IPS-NIHi7 (cell line): Measurements from ENCODE around the gene RAMP3.
"Not testable (repeated sequence)": the region's sequence is repeated elsewhere in the genome, so short reads cannot be mapped to it uniquely, and the experiment has no call there.

Experiments used
- DNase-seq: peaks from one replicate; pipeline ENCODE4 v3.0.0; 2012; ENCODE audit warnings: mixed read lengths; ENCODE audit errors: extremely low spot score

RAMP3 gene

GRCh38 chr7:45157653-45158401, at the start of gene RAMP3:
RAMP3 (plus strand) TSS chr7:45157791; CDS start chr7:45157829, 38 bp downstream.
- peak; percentile 40 for DNase-seq

GRCh38 chr7:45108863-45109262, 48.7 kb upstream of the RAMP3 start:
- no peak for DNase-seq

- peak; percentile 97 for DNase-seq
Observed at GRCh38 chr7:45111298-45112223, 46.0 kb upstream of the RAMP3 start, which contains the start of gene TBRG4. TBRG4 (minus strand) TSS chr7:45111697; CDS start chr7:45109237, 2,460 bp downstream.

GRCh38 chr7:45112648-45113047, 44.9 kb upstream of the RAMP3 start:
- no peak for DNase-seq

GRCh38 chr7:45114257-45114656, 43.3 kb upstream of the RAMP3 start:
- not testable (repeated sequence) for DNase-seq

- no peak for DNase-seq
Observed at GRCh38 chr7:45114926-45115325, 42.7 kb upstream of the RAMP3 start.

- DNase-seq = no peak
Observed at GRCh38 chr7:45116048-45116447, 41.5 kb upstream of the RAMP3 start.

GRCh38 chr7:45117582-45117981, 40.0 kb upstream of the RAMP3 start:
- no peak for DNase-seq

GRCh38 chr7:45118292-45118691, 39.3 kb upstream of the RAMP3 start:
- no peak for DNase-seq

- DNase-seq = no peak
Observed at GRCh38 chr7:45118889-45119331, 38.7 kb upstream of the RAMP3 start.

- no peak for DNase-seq
Observed at GRCh38 chr7:45119550-45119949, 38.0 kb upstream of the RAMP3 start.

GRCh38 chr7:45122975-45123860, 34.4 kb upstream of the RAMP3 start:
- DNase-seq = no peak

- DNase-seq = peak; percentile 44
Observed at GRCh38 chr7:45123913-45124710, 33.5 kb upstream of the RAMP3 start.

GRCh38 chr7:45125193-45125904, 32.2 kb upstream of the RAMP3 start:
- DNase-seq = no peak

- no peak for DNase-seq
Observed at GRCh38 chr7:45126201-45126600, 31.4 kb upstream of the RAMP3 start.

- no peak for DNase-seq
Observed at GRCh38 chr7:45126920-45127319, 30.7 kb upstream of the RAMP3 start.

- no peak for DNase-seq
Observed at GRCh38 chr7:45129181-45129800, 28.3 kb upstream of the RAMP3 start.

- DNase-seq = no peak
Observed at GRCh38 chr7:45129906-45130305, 27.7 kb upstream of the RAMP3 start.

GRCh38 chr7:45130910-45131309, 26.7 kb upstream of the RAMP3 start:
- DNase-seq = no peak

GRCh38 chr7:45131891-45132290, 25.7 kb upstream of the RAMP3 start:
- DNase-seq = no peak
